ENCODE results near the gene UCN2.

UCN2 gene

DNA sequence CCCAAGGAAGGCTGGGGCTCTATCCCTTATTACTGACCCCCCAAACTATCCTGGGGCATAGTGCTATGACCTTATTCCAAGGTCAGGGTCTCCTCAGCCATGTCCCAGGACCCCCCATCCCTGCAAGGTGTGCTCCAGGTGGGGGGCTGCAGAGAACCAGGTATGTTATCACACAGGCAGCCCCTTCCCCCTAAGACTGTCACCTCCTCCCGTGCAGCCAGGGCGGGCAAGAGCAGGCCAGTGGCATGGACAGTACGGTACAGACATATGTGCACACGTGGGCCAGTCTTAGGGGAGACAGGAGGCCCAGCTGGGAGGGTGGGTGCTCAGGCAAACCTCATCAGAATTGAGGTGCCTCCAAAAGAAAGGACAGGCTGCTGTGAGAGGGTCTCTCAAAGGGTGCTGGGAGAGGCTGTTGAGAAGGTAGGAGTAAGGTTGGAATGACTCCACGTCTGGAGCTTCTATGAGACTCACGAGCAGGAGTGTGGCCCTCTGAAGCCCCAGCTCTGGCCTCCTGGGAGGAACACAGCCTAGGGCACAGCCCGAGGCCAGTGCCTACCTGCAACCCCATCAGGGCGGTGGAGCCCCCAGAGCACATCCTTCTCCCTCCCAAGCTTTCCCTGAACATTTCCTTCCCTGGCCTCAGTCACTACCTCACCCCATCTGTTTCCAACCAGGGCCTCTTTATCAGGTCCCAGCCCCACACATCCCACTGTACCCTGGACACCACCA, 33.3 kb upstream of the UCN2 start:
- H3K36me3 ChIP-seq (ENCODE audit: control insufficient read depth, insufficient read depth, low read length) = peaks cover 61% of the 10 kb centered on the region
- no peak overlapping the region for H3K4me3 ChIP-seq (ENCODE audit: low read depth, low read length)
- H3K9ac ChIP-seq (ENCODE audit: low read depth, low read length) = no peak overlapping the region
- no peaks in the 10 kb centered on the region for H3K9me3 ChIP-seq (ENCODE audit: control insufficient read depth, insufficient read depth, low read length)
- H3K27me3 ChIP-seq (ENCODE audit: control insufficient read depth, insufficient read depth, low read length) = no peaks in the 10 kb centered on the region
- peaks cover 9% of the 10 kb centered on the region for H3K4me1 ChIP-seq (ENCODE audit: control insufficient read depth, insufficient read depth, low read length)

DNA sequence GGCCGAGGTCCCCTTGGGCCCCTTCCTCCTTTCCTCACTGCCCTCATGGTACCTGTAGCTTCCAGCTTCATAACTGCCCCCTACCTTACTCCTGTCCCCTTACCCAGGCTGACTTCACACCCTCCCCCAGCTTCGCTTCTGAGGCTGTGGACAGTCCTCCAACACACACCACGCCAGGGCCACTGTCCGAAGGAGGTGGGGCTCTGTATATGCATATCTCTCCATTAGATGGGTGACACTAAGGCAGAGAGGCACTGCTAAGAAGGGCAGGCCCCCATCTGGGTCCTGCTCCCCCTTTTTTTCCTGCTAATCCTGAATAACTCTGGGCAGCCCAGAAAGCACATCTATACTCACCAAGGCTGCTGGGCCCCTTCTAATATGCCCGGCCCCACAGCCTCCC, 32.6 kb upstream of the UCN2 start:
- Histone ChIP-seq H3K9me3 (ENCODE audit: control insufficient read depth, insufficient read depth, low read length) (no peaks in the 10 kb centered on the region), H3K4me3 (ENCODE audit: low read depth, low read length) (no peak overlapping the region), H3K27me3 (ENCODE audit: control insufficient read depth, insufficient read depth, low read length) (no peaks in the 10 kb centered on the region), H3K9ac (ENCODE audit: low read depth, low read length) (no peak overlapping the region), H3K36me3 (ENCODE audit: control insufficient read depth, insufficient read depth, low read length) (peaks cover 61% of the 10 kb centered on the region), H3K4me1 (ENCODE audit: control insufficient read depth, insufficient read depth, low read length) (peaks cover 9% of the 10 kb centered on the region)

DNA sequence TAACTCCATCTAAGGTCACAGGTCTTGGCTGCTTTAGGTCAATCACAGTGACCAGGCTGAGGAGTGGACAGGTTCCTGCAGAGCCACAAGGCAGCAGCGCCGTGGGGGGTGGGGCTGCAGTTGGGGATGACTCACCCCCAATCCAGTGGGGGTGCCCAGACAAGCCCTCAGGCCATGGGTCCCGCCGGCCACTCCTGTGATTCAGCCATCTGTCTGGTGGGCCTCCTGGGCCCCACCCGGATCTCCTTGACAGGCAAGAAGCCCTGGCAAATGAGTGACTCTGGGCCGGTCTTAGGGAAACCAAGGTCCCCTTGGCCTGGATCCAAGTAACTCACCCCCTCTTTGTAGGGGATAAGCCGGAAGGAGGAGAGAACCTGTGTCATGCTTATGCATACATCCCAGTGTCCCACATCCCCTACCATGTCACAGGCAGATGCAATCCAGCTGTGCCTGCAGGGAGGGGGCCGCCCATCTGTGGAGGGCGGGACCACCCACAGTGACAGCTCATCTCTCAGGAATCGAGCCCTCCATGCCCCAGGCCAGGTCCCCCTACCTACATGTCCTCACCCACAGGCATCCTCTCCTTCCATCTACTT, 32.0 kb upstream of the UCN2 start:
- no peaks in the 10 kb centered on the region for H3K27me3 ChIP-seq (ENCODE audit: control insufficient read depth, insufficient read depth, low read length)
- H3K4me3 ChIP-seq (ENCODE audit: low read depth, low read length) = peak overlapping the region; percentile 31
- peaks cover 9% of the 10 kb centered on the region for H3K4me1 ChIP-seq (ENCODE audit: control insufficient read depth, insufficient read depth, low read length)
- no peak overlapping the region for H3K9ac ChIP-seq (ENCODE audit: low read depth, low read length)
- H3K9me3 ChIP-seq (ENCODE audit: control insufficient read depth, insufficient read depth, low read length) = no peaks in the 10 kb centered on the region
- H3K36me3 ChIP-seq (ENCODE audit: control insufficient read depth, insufficient read depth, low read length) = peaks cover 61% of the 10 kb centered on the region

DNA sequence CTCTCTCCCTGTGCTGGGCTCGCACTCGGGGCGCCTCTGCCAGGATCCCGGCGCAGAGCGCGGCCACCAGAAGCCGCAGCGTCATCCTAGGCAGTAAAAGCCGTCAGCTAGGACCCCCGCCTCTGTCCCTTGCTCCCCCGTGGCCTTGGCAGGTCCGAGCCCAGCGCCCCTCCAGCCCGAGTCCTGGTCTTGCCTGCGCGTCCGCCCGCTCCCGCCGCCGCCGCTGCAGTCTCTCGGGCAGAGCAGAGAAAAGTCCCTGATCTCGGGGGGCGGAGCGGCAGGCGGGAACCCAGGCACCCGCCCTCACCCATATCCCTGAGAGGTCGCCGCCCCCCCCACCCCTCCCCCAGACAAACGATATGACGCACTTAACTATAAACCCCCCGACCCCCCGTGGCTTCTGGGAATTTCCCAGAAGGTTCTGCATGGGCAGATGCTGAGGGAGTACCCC, 31.5 kb upstream of the UCN2 start, which contains the start of gene COL7A1:
COL7A1 (minus strand) TSS at position 255 of the 451 bp plus-strand sequence; CDS start at position 85, 170 bp downstream.
- Histone ChIP-seq H3K4me3 (ENCODE audit: low read depth, low read length) (peak within 1 kb of the TSS; percentile 53), H3K9ac (ENCODE audit: low read depth, low read length) (peak within 1 kb of the TSS; percentile 56), H3K27me3 (ENCODE audit: control insufficient read depth, insufficient read depth, low read length) (no peaks in the 10 kb centered on the region), H3K9me3 (ENCODE audit: control insufficient read depth, insufficient read depth, low read length) (no peaks in the 10 kb centered on the region), H3K4me1 (ENCODE audit: control insufficient read depth, insufficient read depth, low read length) (peaks cover 9% of the 10 kb centered on the region), H3K36me3 (ENCODE audit: control insufficient read depth, insufficient read depth, low read length) (peaks cover 61% of the 10 kb centered on the region)

GRCh38 chr3:48594417-48595049, 31.0 kb upstream of the UCN2 start:
- no peaks in the 10 kb centered on the region for H3K27me3 ChIP-seq (ENCODE audit: control insufficient read depth, insufficient read depth, low read length)
- H3K4me3 ChIP-seq (ENCODE audit: low read depth, low read length) = peak overlapping the region; percentile 53
- H3K4me1 ChIP-seq (ENCODE audit: control insufficient read depth, insufficient read depth, low read length) = peaks cover 9% of the 10 kb centered on the region
- peaks cover 56% of the 10 kb centered on the region for H3K36me3 ChIP-seq (ENCODE audit: control insufficient read depth, insufficient read depth, low read length)
- peak overlapping the region; percentile 56 for H3K9ac ChIP-seq (ENCODE audit: low read depth, low read length)
- no peaks in the 10 kb centered on the region for H3K9me3 ChIP-seq (ENCODE audit: control insufficient read depth, insufficient read depth, low read length)

DNA sequence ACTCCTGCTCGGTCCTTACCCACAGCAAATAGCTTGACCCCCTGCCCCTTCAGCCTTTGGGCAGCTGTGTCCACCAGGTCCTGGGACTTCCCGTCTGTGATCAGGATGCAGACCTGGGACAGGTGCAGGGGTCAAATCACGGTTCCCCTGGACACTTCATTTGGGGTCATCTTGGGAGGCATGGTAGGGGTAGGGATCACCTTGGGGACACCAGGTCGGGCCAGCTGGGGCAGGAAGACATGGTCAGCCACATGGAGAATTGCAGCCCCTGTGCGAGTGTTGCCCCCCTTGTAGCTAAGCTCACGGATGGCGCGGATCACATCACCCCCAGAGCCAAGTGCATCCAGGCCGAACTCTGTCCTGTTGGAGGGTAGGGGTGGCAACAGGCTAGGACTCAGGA, 29.8 kb upstream of the UCN2 start:
- no peaks in the 10 kb centered on the region for H3K9me3 ChIP-seq (ENCODE audit: control insufficient read depth, insufficient read depth, low read length)
- H3K27me3 ChIP-seq (ENCODE audit: control insufficient read depth, insufficient read depth, low read length) = no peaks in the 10 kb centered on the region
- no peak overlapping the region for H3K4me3 ChIP-seq (ENCODE audit: low read depth, low read length)
- H3K36me3 ChIP-seq (ENCODE audit: control insufficient read depth, insufficient read depth, low read length) = peaks cover 54% of the 10 kb centered on the region
- no peak overlapping the region for H3K9ac ChIP-seq (ENCODE audit: low read depth, low read length)
- H3K4me1 ChIP-seq (ENCODE audit: control insufficient read depth, insufficient read depth, low read length) = peaks cover 9% of the 10 kb centered on the region

DNA sequence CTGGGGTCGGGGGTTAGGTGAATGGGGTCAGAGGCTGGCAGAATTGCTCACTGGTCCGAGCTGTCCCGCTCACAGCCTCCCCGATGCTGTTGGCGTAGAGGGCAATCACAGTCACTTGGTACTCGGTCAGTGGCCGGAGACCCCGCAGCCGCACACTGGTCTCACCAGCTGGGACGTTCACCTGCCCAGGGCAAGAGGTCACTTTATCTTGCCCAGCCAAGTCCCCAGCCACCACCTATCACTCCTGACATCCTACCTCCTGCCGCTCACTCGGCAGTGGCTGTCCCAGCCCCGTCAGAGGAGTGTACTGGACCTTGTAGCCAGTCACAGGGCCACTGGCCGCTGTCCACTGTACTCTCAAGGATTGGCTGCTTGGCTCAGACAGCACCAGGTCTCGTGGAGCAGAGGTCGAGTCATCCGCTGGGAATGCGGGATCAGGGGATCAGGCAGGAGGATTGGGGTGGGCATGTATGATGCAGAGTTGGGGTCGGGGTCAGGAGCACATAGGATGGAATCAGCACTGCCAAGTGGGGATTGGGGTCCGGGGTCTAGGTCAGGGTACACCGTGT, 29.0 kb upstream of the UCN2 start:
- no peak overlapping the region for H3K4me3 ChIP-seq (ENCODE audit: low read depth, low read length)
- no peaks in the 10 kb centered on the region for H3K27me3 ChIP-seq (ENCODE audit: control insufficient read depth, insufficient read depth, low read length)
- H3K9ac ChIP-seq (ENCODE audit: low read depth, low read length) = no peak overlapping the region
- H3K36me3 ChIP-seq (ENCODE audit: control insufficient read depth, insufficient read depth, low read length) = peaks cover 53% of the 10 kb centered on the region
- peaks cover 9% of the 10 kb centered on the region for H3K4me1 ChIP-seq (ENCODE audit: control insufficient read depth, insufficient read depth, low read length)
- H3K9me3 ChIP-seq (ENCODE audit: control insufficient read depth, insufficient read depth, low read length) = no peaks in the 10 kb centered on the region

GRCh38 chr3:48591886-48592518, 28.4 kb upstream of the UCN2 start:
- Histone ChIP-seq H3K4me3 (ENCODE audit: low read depth, low read length) (no peak overlapping the region), H3K9me3 (ENCODE audit: control insufficient read depth, insufficient read depth, low read length) (no peaks in the 10 kb centered on the region), H3K9ac (ENCODE audit: low read depth, low read length) (no peak overlapping the region), H3K36me3 (ENCODE audit: control insufficient read depth, insufficient read depth, low read length) (peaks cover 57% of the 10 kb centered on the region), H3K4me1 (ENCODE audit: control insufficient read depth, insufficient read depth, low read length) (peaks cover 9% of the 10 kb centered on the region), H3K27me3 (ENCODE audit: control insufficient read depth, insufficient read depth, low read length) (no peaks in the 10 kb centered on the region)

- no peak overlapping the region for H3K4me3 ChIP-seq (ENCODE audit: low read depth, low read length)
- H3K4me1 ChIP-seq (ENCODE audit: control insufficient read depth, insufficient read depth, low read length) = peaks cover 9% of the 10 kb centered on the region
- H3K27me3 ChIP-seq (ENCODE audit: control insufficient read depth, insufficient read depth, low read length) = no peaks in the 10 kb centered on the region
- H3K9me3 ChIP-seq (ENCODE audit: control insufficient read depth, insufficient read depth, low read length) = no peaks in the 10 kb centered on the region
- H3K9ac ChIP-seq (ENCODE audit: low read depth, low read length) = no peak overlapping the region
- H3K36me3 ChIP-seq (ENCODE audit: control insufficient read depth, insufficient read depth, low read length) = peaks cover 62% of the 10 kb centered on the region
Observed at GRCh38 chr3:48591436-48591835, 27.9 kb upstream of the UCN2 start.

DNA sequence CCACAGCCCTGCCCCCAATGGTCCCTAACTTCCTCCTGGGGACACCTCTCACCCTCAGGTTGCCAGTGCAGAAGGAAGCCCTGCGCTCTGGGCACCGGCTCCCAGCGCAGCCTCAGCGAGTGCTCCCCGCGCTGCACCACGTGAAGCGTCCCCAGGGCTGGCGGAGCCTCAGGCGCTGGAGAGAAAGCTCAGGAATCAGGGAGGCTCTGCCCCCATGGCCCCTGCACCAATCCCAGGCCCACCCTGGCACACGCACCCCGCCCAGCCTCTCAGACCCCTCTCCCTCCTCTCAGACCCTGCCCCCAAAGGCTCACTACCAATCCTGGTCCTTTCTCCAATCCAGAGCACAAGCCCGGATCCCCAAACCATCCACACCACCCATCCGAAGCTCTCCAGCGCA, 24.6 kb upstream of the UCN2 start:
- Histone ChIP-seq H3K36me3 (ENCODE audit: control insufficient read depth, insufficient read depth, low read length) (peaks cover 78% of the 10 kb centered on the region), H3K4me3 (ENCODE audit: low read depth, low read length) (no peak overlapping the region), H3K27me3 (ENCODE audit: control insufficient read depth, insufficient read depth, low read length) (no peaks in the 10 kb centered on the region), H3K9ac (ENCODE audit: low read depth, low read length) (no peak overlapping the region), H3K9me3 (ENCODE audit: control insufficient read depth, insufficient read depth, low read length) (no peaks in the 10 kb centered on the region), H3K4me1 (ENCODE audit: control insufficient read depth, insufficient read depth, low read length) (no peaks in the 10 kb centered on the region)

GRCh38 chr3:48587686-48588085, 24.1 kb upstream of the UCN2 start:
- no peaks in the 10 kb centered on the region for H3K9me3 ChIP-seq (ENCODE audit: control insufficient read depth, insufficient read depth, low read length)
- H3K4me1 ChIP-seq (ENCODE audit: control insufficient read depth, insufficient read depth, low read length) = no peaks in the 10 kb centered on the region
- no peak overlapping the region for H3K9ac ChIP-seq (ENCODE audit: low read depth, low read length)
- peaks cover 78% of the 10 kb centered on the region for H3K36me3 ChIP-seq (ENCODE audit: control insufficient read depth, insufficient read depth, low read length)
- H3K27me3 ChIP-seq (ENCODE audit: control insufficient read depth, insufficient read depth, low read length) = no peaks in the 10 kb centered on the region
- no peak overlapping the region for H3K4me3 ChIP-seq (ENCODE audit: low read depth, low read length)
